Endothelial cell of umbilical vein (primary cell): ENCODE data around the gene SLC27A4. TPM values are rescaled to one million over a fixed set of nuclear protein-coding genes. Genes with fewer than 3 reads are reported as not detected.

ENCODE experiments used
- BruUV-seq: library from RNA; stranded (reverse); fragments of 400-500 nt; replicated peaks from 2 replicates; lab custom pipeline; 2021; lab: Mats Ljungman, UMichigan
- CTCF ChIA-PET: fragments of 300-600, 350-600 bp; sonication (Branson Sonifier 250); formaldehyde crosslinking; loops from one replicate; lab custom pipeline; 2021; ENCODE audit warnings: antibody characterized with exemption, inconsistent platforms; lab: Charles Lee
- POLR2A ChIA-PET: fragments of 300-600, 350-600 bp; sonication (Branson Sonifier 250); formaldehyde crosslinking; loops from one replicate; lab custom pipeline; 2021; ENCODE audit warnings: antibody characterized with exemption, inconsistent platforms; lab: Charles Lee
- DNase-seq: peaks from one replicate; pipeline ENCODE4 v3.0.0-alpha.2; 2011; ENCODE audit warnings: low read depth, low spot score
- FAIRE-seq: peaks from 2 replicates; lab custom pipeline; 2011; peaks lifted over from hg19 to GRCh38; lab: Jason Lieb, UNC
- H2AFZ ChIP-seq: 2 replicates; pipeline ENCODE4 v1.6.0; 2012; ENCODE audit warnings: low read depth, low read length, control low read depth, inconsistent platforms
- H3K27ac ChIP-seq: 2 replicates; pipeline ENCODE4 v1.5.1; 2011; ENCODE audit warnings: low read depth, mild to moderate bottlenecking, control low read depth, low read length, moderate library complexity; ENCODE audit not compliant: insufficient read depth
- H3K27me3 ChIP-seq, 2 experiments: 2 replicates each; pipeline versions ENCODE4 v1.6.0 to v1.6.1; 2011; ENCODE audit warnings: low read length in 2 of 2, mixed read lengths in 1 of 2; ENCODE audit not compliant: control insufficient read depth in 2 of 2, insufficient read depth in 2 of 2
- H3K36me3 ChIP-seq, 2 experiments: 2 replicates in 1 of 2; 3 replicates in 1 of 2; pipeline ENCODE4 v1.5.1; 2011; ENCODE audit warnings: low read length in 2 of 2, mild to moderate bottlenecking in 1 of 2, moderate library complexity in 1 of 2; ENCODE audit not compliant: control insufficient read depth in 2 of 2, insufficient read depth in 2 of 2; ENCODE audit errors: extremely low read depth in 1 of 2
- H3K4me1 ChIP-seq: 3 replicates; pipeline ENCODE4 v1.5.1; 2011; ENCODE audit warnings: mild to moderate bottlenecking, low read length; ENCODE audit not compliant: control insufficient read depth, insufficient read depth; ENCODE audit errors: extremely low read depth
- H3K4me2 ChIP-seq: 2 replicates; pipeline ENCODE4 v1.6.1; 2011; ENCODE audit warnings: low read length, control low read depth, mixed read lengths; ENCODE audit not compliant: insufficient read depth
- H3K4me3 ChIP-seq, 3 experiments: fragments of 200-600 bp in 1 of 3; sonication (generic), shearing (Covaris generic) in 1 of 3; replicated peaks in 1 of 3; 2 replicates each; pipeline ENCODE4 v1.5.1; 2011 to 2016; ENCODE audit warnings: control low read depth in 3 of 3, low read length in 3 of 3, mild to moderate bottlenecking in 2 of 3, inconsistent platforms in 1 of 3, low read depth in 1 of 3, moderate library complexity in 1 of 3; ENCODE audit not compliant: insufficient read depth in 1 of 3
- H3K79me2 ChIP-seq: 2 replicates; pipeline ENCODE4 v1.6.0; 2012; ENCODE audit warnings: low read length, inconsistent platforms; ENCODE audit not compliant: control insufficient read depth, insufficient read depth
- H3K9ac ChIP-seq: replicated peaks from 2 replicates; pipeline ENCODE3; 2011; ENCODE audit warnings: low read length, control low read depth; ENCODE audit not compliant: insufficient read depth; ENCODE audit errors: extremely low read depth
- H3K9me1 ChIP-seq: replicated peaks from 3 replicates; pipeline ENCODE4 v1.6.0; 2011; ENCODE audit warnings: mild to moderate bottlenecking, low read length; ENCODE audit not compliant: control insufficient read depth, insufficient read depth; ENCODE audit errors: extremely low read depth
- H3K9me3 ChIP-seq: replicated peaks from 2 replicates; pipeline ENCODE4 v1.5.1; 2012; ENCODE audit warnings: low read length, inconsistent platforms; ENCODE audit not compliant: control insufficient read depth, insufficient read depth
- H4K20me1 ChIP-seq: replicated peaks from 2 replicates; pipeline ENCODE3; 2011; ENCODE audit warnings: mild to moderate bottlenecking, low read length; ENCODE audit not compliant: control insufficient read depth, insufficient read depth; ENCODE audit errors: extremely low read depth
- EZH2 ChIP-seq: IDR thresholded peaks from 2 replicates; pipeline ENCODE4 v1.6.1; 2012; ENCODE audit warnings: borderline replicate concordance, low read depth, mild to moderate bottlenecking, moderate library complexity, low read length, inconsistent platforms; ENCODE audit not compliant: severe bottlenecking
- FOS ChIP-seq: IDR thresholded peaks from 2 replicates; pipeline ENCODE4 v1.6.1; 2011; ENCODE audit warnings: mild to moderate bottlenecking, low read length, moderate library complexity, borderline replicate concordance; ENCODE audit not compliant: insufficient read depth
- GATA2 ChIP-seq: IDR thresholded peaks from 2 replicates; pipeline ENCODE4 v1.7.0; 2011; ENCODE audit warnings: low read depth, mild to moderate bottlenecking, moderate library complexity, mixed read lengths, low read length; ENCODE audit not compliant: insufficient read length, insufficient read depth
- JUN ChIP-seq: IDR thresholded peaks from 2 replicates; pipeline ENCODE4 v1.6.1; 2011; ENCODE audit warnings: borderline replicate concordance, low read depth; ENCODE audit not compliant: insufficient read length, insufficient read depth
- MYC ChIP-seq: IDR thresholded peaks from one replicate; pipeline ENCODE4 v1.6.1; 2011; ENCODE audit warnings: mild to moderate bottlenecking, low read depth, low read length
- POLR2A ChIP-seq: IDR thresholded peaks from 2 replicates; pipeline ENCODE4 v1.6.1; 2012; ENCODE audit warnings: low read depth, mild to moderate bottlenecking, control low read depth, low read length
- POLR2AphosphoS5 ChIP-seq: IDR thresholded peaks from 2 replicates; pipeline ENCODE4 v1.6.1; 2012; ENCODE audit warnings: low read depth, mild to moderate bottlenecking, control low read depth, low read length, moderate library complexity; ENCODE audit not compliant: insufficient read depth
- dilution Hi-C: fragments of 300-500 bp; cut with MboI; formaldehyde crosslinking; loops from one replicate; pipeline ENCODE4 v1.15.0; 2019; ENCODE audit warnings: low sequenced_read_pairs; ENCODE audit not compliant: extremely low pct_ligation_motif_present
- intact Hi-C: fragments of 100-400 bp; cut with micrococcal nuclease; formaldehyde crosslinking; loops from one replicate; pipeline ENCODE4 v1.10.0; 2022
- polyA plus RNA-seq, 4 experiments: library from polyadenylated mRNA; depleted of rRNA in 3 of 4; stranded (reverse) in 3 of 4; unstranded in 1 of 4; fragments of >200 nt; gene quantifications; 2 replicates each; pipeline versions ENCODE4 v1.2.1 to v1.2.3, GENCODE V29; 2011 to 2012; ENCODE audit warnings: missing spikeins in 1 of 4
- total RNA-seq: library from RNA; stranded (reverse); gene quantifications from 2 replicates; pipeline ENCODE4 v1.2.3, GENCODE V29; 2021
- TF ChIP-seq, protein P1 (sequence below), 2 donors: IDR thresholded peaks; 1 replicate in 1 of 2; 2 replicates in 1 of 2; pipeline ENCODE4 v1.5.1; 2011; ENCODE audit warnings: low read length in 2 of 2, mild to moderate bottlenecking in 2 of 2, moderate library complexity in 2 of 2, control low read depth in 1 of 2, inconsistent platforms in 1 of 2, low read depth in 1 of 2; ENCODE audit not compliant: insufficient read depth in 1 of 2; ENCODE audit errors: extremely low read depth in 1 of 2
- TF ChIP-seq, protein P2 (sequence below): IDR thresholded peaks from 2 replicates; pipeline ENCODE4 v1.6.1; 2011; ENCODE audit not compliant: insufficient read depth, insufficient read length

The SLC27A4 gene
- total and polyA plus RNA-seq, 2 donors (not counting 3 experiments of a cell fraction or from before 2014, with no cell fraction given) = 29.9 to 35.0 TPM

DNA sequence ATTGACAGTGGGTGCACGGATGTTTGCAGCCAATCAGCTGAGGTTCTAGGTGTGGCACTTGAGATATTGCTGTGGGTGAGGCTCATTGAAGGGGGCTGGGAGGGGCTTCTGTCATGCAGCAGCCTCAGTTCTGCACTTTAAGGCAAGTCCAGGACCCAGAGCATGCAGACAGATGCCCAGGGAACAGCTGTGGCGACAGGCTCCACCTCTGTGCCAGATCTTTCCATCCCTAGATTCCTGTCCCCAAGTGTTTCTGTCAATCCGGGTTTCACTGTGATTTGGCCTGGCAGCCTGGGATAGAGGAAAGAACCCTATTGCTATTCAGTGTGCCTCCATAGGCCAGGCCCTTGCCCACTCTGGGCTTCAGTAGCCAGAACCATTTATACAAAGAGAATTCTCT, 59.5 kb downstream of the SLC27A4 start:
- no TSS peak for BruUV-seq

More for the DNA sequence above, 59.5 kb downstream of the SLC27A4 start:
- intact Hi-C loops (no loop called here), dilution Hi-C loops (no loop called here)
- no peak overlapping the region for H3K4me2 ChIP-seq
- no peak overlapping the region for H3K4me3 ChIP-seq
- no peak for DNase-seq
- POLR2A ChIA-PET = no interaction called here
- TF ChIP-seq POLR2A (no peak), MYC (no peak), FOS (no peak), GATA2 (no peak), JUN (no peak), EZH2 (no peak), POLR2AphosphoS5 (no peak)
- TF ChIP-seq, protein P1, sequence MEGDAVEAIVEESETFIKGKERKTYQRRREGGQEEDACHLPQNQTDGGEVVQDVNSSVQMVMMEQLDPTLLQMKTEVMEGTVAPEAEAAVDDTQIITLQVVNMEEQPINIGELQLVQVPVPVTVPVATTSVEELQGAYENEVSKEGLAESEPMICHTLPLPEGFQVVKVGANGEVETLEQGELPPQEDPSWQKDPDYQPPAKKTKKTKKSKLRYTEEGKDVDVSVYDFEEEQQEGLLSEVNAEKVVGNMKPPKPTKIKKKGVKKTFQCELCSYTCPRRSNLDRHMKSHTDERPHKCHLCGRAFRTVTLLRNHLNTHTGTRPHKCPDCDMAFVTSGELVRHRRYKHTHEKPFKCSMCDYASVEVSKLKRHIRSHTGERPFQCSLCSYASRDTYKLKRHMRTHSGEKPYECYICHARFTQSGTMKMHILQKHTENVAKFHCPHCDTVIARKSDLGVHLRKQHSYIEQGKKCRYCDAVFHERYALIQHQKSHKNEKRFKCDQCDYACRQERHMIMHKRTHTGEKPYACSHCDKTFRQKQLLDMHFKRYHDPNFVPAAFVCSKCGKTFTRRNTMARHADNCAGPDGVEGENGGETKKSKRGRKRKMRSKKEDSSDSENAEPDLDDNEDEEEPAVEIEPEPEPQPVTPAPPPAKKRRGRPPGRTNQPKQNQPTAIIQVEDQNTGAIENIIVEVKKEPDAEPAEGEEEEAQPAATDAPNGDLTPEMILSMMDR (IDR thresholded peaks at IDR 0.05; ENCODE audit: extremely low read depth in 1 of 2, insufficient read depth in 1 of 2, low read depth in 1 of 2, low read length in 2 of 2) = no peak
- TF ChIP-seq, protein P2, sequence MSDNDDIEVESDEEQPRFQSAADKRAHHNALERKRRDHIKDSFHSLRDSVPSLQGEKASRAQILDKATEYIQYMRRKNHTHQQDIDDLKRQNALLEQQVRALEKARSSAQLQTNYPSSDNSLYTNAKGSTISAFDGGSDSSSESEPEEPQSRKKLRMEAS = no peak
- peaks cover 5% of the 10 kb centered on the region for H3K4me1 ChIP-seq
- no peak overlapping the region for H3K27ac ChIP-seq
- H3K9me3 ChIP-seq = no peaks in the 10 kb centered on the region
- H2AFZ ChIP-seq = no peak overlapping the region
- H3K79me2 ChIP-seq = no peaks in the 10 kb centered on the region
- H3K36me3 ChIP-seq = no peaks in the 10 kb centered on the region
- no peak for FAIRE-seq
- H4K20me1 ChIP-seq = no peaks in the 10 kb centered on the region
- CTCF ChIA-PET = interaction anchor here (2.1 kb wide), 1 partner anchor 11 kb away, joined by 9 read pairs; no protein-coding TSS in a partner anchor
- H3K9me1 ChIP-seq = no peaks in the 10 kb centered on the region
- H3K27me3 ChIP-seq = no peaks in the 10 kb centered on the region
- no peak overlapping the region for H3K9ac ChIP-seq
